Panc1 (cell line): ENCODE results near the gene OPN1SW.

Experiments
- CTCF ChIP-seq: fragments of 450-650 bp; IDR thresholded peaks from 2 replicates; pipeline ENCODE4 v1.5.1; 2017; ENCODE audit warnings: mild to moderate bottlenecking
- POLR2AphosphoS5 ChIP-seq: IDR thresholded peaks from 2 replicates; pipeline ENCODE4 v1.6.1; 2012; ENCODE audit warnings: mild to moderate bottlenecking, low read depth, low read length, moderate library complexity
- SIN3A ChIP-seq: IDR thresholded peaks from 2 replicates; pipeline ENCODE4 v1.6.1; 2012; ENCODE audit warnings: low read depth, mild to moderate bottlenecking, low read length, moderate library complexity, borderline replicate concordance; ENCODE audit not compliant: insufficient read depth
- TCF7L2 ChIP-seq: IDR thresholded peaks from 2 replicates; pipeline ENCODE4 v1.6.1; 2011; ENCODE audit warnings: mild to moderate bottlenecking, low read depth, low read length, inconsistent platforms
- TF ChIP-seq, protein P1 (sequence below), 2 experiments: IDR thresholded peaks; 2 replicates each; pipeline ENCODE4 v1.6.1; 2011 to 2012; ENCODE audit warnings: low read depth in 2 of 2, control low read depth in 1 of 2, low read length in 1 of 2, mild to moderate bottlenecking in 1 of 2, moderate library complexity in 1 of 2; ENCODE audit not compliant: insufficient read depth in 1 of 2

- TF ChIP-seq CTCF (no peak), POLR2AphosphoS5 (no peak), SIN3A (no peak), TCF7L2 (no peak)
- TF ChIP-seq, protein P1, sequence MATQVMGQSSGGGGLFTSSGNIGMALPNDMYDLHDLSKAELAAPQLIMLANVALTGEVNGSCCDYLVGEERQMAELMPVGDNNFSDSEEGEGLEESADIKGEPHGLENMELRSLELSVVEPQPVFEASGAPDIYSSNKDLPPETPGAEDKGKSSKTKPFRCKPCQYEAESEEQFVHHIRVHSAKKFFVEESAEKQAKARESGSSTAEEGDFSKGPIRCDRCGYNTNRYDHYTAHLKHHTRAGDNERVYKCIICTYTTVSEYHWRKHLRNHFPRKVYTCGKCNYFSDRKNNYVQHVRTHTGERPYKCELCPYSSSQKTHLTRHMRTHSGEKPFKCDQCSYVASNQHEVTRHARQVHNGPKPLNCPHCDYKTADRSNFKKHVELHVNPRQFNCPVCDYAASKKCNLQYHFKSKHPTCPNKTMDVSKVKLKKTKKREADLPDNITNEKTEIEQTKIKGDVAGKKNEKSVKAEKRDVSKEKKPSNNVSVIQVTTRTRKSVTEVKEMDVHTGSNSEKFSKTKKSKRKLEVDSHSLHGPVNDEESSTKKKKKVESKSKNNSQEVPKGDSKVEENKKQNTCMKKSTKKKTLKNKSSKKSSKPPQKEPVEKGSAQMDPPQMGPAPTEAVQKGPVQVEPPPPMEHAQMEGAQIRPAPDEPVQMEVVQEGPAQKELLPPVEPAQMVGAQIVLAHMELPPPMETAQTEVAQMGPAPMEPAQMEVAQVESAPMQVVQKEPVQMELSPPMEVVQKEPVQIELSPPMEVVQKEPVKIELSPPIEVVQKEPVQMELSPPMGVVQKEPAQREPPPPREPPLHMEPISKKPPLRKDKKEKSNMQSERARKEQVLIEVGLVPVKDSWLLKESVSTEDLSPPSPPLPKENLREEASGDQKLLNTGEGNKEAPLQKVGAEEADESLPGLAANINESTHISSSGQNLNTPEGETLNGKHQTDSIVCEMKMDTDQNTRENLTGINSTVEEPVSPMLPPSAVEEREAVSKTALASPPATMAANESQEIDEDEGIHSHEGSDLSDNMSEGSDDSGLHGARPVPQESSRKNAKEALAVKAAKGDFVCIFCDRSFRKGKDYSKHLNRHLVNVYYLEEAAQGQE (IDR thresholded peaks at IDR 0.05; ENCODE audit: insufficient read depth in 1 of 2, low read depth in 2 of 2, low read length in 1 of 2), result no peak
Observed at GRCh38 chr7:128737867-128738385, 37.7 kb downstream of the OPN1SW start.
